ENCODE data around the gene GSPT1. TPM values are rescaled to one million over a fixed set of nuclear protein-coding genes. Genes with fewer than 3 reads are reported as not detected.
A peak's percentile ranks its signal among the peaks of the same experiment; 100 is the strongest.
"Not testable (repeated sequence)": the region's sequence is repeated elsewhere in the genome, so short reads cannot be mapped to it uniquely, and the experiment has no call there.

GSPT1 gene
- total and polyA plus RNA-seq, 2 experiments from 2014 or later = 126 to 146 TPM

DNA sequence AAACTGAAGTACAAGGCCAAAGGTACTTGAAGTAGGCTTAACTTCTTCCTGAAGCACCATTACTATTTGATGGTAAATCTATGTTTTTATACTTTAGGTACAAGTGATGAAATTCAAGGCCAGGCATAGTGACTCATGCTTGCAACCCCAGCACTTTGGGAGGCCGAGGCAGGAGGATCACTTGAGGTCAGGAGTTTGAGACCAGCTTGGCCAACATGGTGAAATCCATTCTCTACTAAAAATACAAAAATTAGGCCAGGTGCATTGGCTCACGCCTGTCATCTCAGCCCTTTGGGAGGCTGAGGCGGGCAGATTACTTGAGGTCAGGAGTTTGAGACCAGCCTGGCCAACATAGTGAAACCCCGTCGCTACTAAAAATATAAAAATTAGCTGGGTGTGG is 92.1 kb downstream of the GSPT1 start:
- H3K27me3 ChIP-seq (ENCODE audit: insufficient read depth); H3F3A ChIP-seq (replicated peaks; ENCODE audit: low read depth); ATAC-seq; H3K27me3 Mint-ChIP-seq (ENCODE audit: insufficient read depth, low read depth, poor library complexity); H3K27ac ChIP-seq (ENCODE audit: low read depth); H3K9me3 Mint-ChIP-seq; H3K27ac Mint-ChIP-seq; H2AFZ ChIP-seq; H3K79me2 ChIP-seq (replicated peaks; ENCODE audit: insufficient read depth); H3K4me3 ChIP-seq; H3K4me2 ChIP-seq; H3K9me2 ChIP-seq (ENCODE audit: insufficient read depth); H3K36me3 ChIP-seq (ENCODE audit: insufficient read depth); H3K4me1 Mint-ChIP-seq; H3K36me3 Mint-ChIP-seq (ENCODE audit: low read depth); DNase-seq (ENCODE audit: low spot score); H3K4me3 Mint-ChIP-seq; H3K4me1 ChIP-seq (ENCODE audit: insufficient read depth); H4K20me1 ChIP-seq (replicated peaks; ENCODE audit: insufficient read depth): not testable (repeated sequence)

DNA sequence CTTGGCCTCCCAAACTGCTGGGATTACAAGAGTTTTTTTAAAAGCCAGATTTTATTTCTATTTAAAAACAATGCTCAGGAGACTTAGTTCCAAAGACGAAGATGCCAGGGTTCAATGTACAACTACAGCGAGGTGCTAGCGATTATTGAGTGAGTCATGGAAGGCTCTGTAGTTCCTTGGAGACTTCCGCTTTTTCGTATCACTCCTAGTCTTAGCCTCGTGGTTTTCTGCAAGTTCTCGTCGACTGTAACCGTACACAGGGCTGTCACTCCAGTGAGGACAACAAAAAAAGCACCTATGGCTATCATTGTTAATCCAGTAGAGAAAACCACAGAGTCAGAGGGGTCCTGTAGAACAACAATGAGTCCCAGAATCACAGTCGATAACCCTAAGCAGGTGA is 96.0 kb downstream of the GSPT1 start:
- H3K36me3 Mint-ChIP-seq (ENCODE audit: low read depth) = no peaks in the 10 kb centered on the region
- no peak overlapping the region for H3K4me3 Mint-ChIP-seq
- H2AFZ ChIP-seq = peak overlapping the region; percentile 32; the same call in 1 of the 2 replicates
- no peaks in the 10 kb centered on the region for H3K27me3 ChIP-seq (ENCODE audit: insufficient read depth)
- H3K36me3 ChIP-seq (ENCODE audit: insufficient read depth) = no peaks in the 10 kb centered on the region
- no peak overlapping the region for H3K27ac ChIP-seq (ENCODE audit: low read depth)
- no peaks in the 10 kb centered on the region for H3K9me2 ChIP-seq (ENCODE audit: insufficient read depth)
- no peaks in the 10 kb centered on the region for H4K20me1 ChIP-seq (replicated peaks; ENCODE audit: insufficient read depth)
- H3K4me2 ChIP-seq = no peak overlapping the region
- TF ChIP-seq EZH2 (IDR thresholded peaks at IDR 0.05; ENCODE audit: low read depth, unreplicated experiment) (no peak), CREB1 (CRISPR knock-in tag; IDR thresholded peaks at IDR 0.05; ENCODE audit: low read depth) (no peak), ZNF114 (CRISPR knock-in tag; IDR thresholded peaks at IDR 0.05) (no peak), POLR2AphosphoS5 (IDR thresholded peaks at IDR 0.05; ENCODE audit: low read depth) (no peak)
- TF ChIP-seq, protein P1, sequence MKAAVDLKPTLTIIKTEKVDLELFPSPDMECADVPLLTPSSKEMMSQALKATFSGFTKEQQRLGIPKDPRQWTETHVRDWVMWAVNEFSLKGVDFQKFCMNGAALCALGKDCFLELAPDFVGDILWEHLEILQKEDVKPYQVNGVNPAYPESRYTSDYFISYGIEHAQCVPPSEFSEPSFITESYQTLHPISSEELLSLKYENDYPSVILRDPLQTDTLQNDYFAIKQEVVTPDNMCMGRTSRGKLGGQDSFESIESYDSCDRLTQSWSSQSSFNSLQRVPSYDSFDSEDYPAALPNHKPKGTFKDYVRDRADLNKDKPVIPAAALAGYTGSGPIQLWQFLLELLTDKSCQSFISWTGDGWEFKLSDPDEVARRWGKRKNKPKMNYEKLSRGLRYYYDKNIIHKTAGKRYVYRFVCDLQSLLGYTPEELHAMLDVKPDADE (IDR thresholded peaks at IDR 0.05) = no peak
- H3F3A ChIP-seq (replicated peaks; ENCODE audit: low read depth) = no peaks in the 10 kb centered on the region
- peaks cover 2% of the 10 kb centered on the region for H3K27me3 Mint-ChIP-seq (ENCODE audit: insufficient read depth, low read depth, poor library complexity)
- ATAC-seq = no peak
- no peak for DNase-seq (ENCODE audit: low spot score)
- H3K4me3 ChIP-seq = no peak overlapping the region
- H3K79me2 ChIP-seq (replicated peaks; ENCODE audit: insufficient read depth) = no peaks in the 10 kb centered on the region
- no peaks in the 10 kb centered on the region; the same call in 2 of the 3 replicates for H3K9me3 Mint-ChIP-seq
- no peak overlapping the region for H3K27ac Mint-ChIP-seq
- H3K4me1 ChIP-seq (ENCODE audit: insufficient read depth) = no peaks in the 10 kb centered on the region
- peaks cover 3% of the 10 kb centered on the region; the same call in 2 of the 3 replicates for H3K4me1 Mint-ChIP-seq

GRCh38 chr16:11818970-11819369 is 96.8 kb downstream of the GSPT1 start:
- H3K27me3 Mint-ChIP-seq (ENCODE audit: insufficient read depth, low read depth, poor library complexity); H3K79me2 ChIP-seq (replicated peaks; ENCODE audit: insufficient read depth); H3K4me1 ChIP-seq (ENCODE audit: insufficient read depth); DNase-seq (ENCODE audit: low spot score); ATAC-seq; H3F3A ChIP-seq (replicated peaks; ENCODE audit: low read depth); H3K36me3 Mint-ChIP-seq (ENCODE audit: low read depth); H3K27me3 ChIP-seq (ENCODE audit: insufficient read depth); H3K27ac Mint-ChIP-seq; H3K36me3 ChIP-seq (ENCODE audit: insufficient read depth); H3K4me3 ChIP-seq; H3K4me2 ChIP-seq; H3K4me3 Mint-ChIP-seq; H3K9me2 ChIP-seq (ENCODE audit: insufficient read depth); H3K27ac ChIP-seq (ENCODE audit: low read depth); H4K20me1 ChIP-seq (replicated peaks; ENCODE audit: insufficient read depth); H2AFZ ChIP-seq; H3K4me1 Mint-ChIP-seq; H3K9me3 Mint-ChIP-seq: not testable (repeated sequence)

Small RNA genes within 50 kb of the gene (small RNA-seq; reads per million reads assigned to genes)
- gene AC007216.5 (ENCODE audit: low replicate concordance) (not detected), gene COX6CP1 (ENCODE audit: low replicate concordance) (1.0 reads per million, percentile 62 among the genes with 10 or more reads in this experiment)

Other genes starting within 250 kb of the GSPT1 start
- gene SNN, start 247.5 kb downstream of the GSPT1 start, total RNA-seq (2014; rRNA removed; shearing (Covaris generic)) = 62.6 and 63.3 TPM in 2 replicates
- 19.0 and 20.5 TPM in 2 replicates for gene SNN, start 247.5 kb downstream of the GSPT1 start, polyA plus RNA-seq (2016; fragmentation: Nextera tagmentation; extraction: Ambion mirVana)
- gene TXNDC11, start 173.1 kb downstream of the GSPT1 start, total RNA-seq (2014; rRNA removed; shearing (Covaris generic)) = 12.0 and 12.5 TPM in 2 replicates
- 6.3 and 6.8 TPM in 2 replicates for gene TXNDC11, start 173.1 kb downstream of the GSPT1 start, polyA plus RNA-seq (2016; fragmentation: Nextera tagmentation; extraction: Ambion mirVana)
- gene ZC3H7A, start 118.7 kb downstream of the GSPT1 start, total RNA-seq (2014; rRNA removed; shearing (Covaris generic)) = 32.7 and 61.3 TPM in 2 replicates
- 42.2 and 49.8 TPM in 2 replicates for gene ZC3H7A, start 118.7 kb downstream of the GSPT1 start, polyA plus RNA-seq (2016; fragmentation: Nextera tagmentation; extraction: Ambion mirVana)
- gene RSL1D1, start 64.4 kb downstream of the GSPT1 start, total RNA-seq (2014; rRNA removed; shearing (Covaris generic)) = 298 and 349 TPM in 2 replicates
- gene RSL1D1, start 64.4 kb downstream of the GSPT1 start, polyA plus RNA-seq (2016; fragmentation: Nextera tagmentation; extraction: Ambion mirVana) = 370 and 495 TPM in 2 replicates
- gene NPIPB2, start 26.1 kb upstream of the GSPT1 start, total RNA-seq (2014; rRNA removed; shearing (Covaris generic)) = 6.8 and 33.1 TPM in 2 replicates
- 1.0 and 1.5 TPM in 2 replicates for gene NPIPB2, start 26.1 kb upstream of the GSPT1 start, polyA plus RNA-seq (2016; fragmentation: Nextera tagmentation; extraction: Ambion mirVana)
- gene TNFRSF17, start 49.3 kb upstream of the GSPT1 start, total RNA-seq (2014; rRNA removed; shearing (Covaris generic)) = not detected in 2 replicates
- 0.37 TPM in 1 of 2 replicates, not detected in the other for gene TNFRSF17, start 49.3 kb upstream of the GSPT1 start, polyA plus RNA-seq (2016; fragmentation: Nextera tagmentation; extraction: Ambion mirVana)
- 4.3 and 9.0 TPM in 2 replicates for gene SNX29, start 60.8 kb upstream of the GSPT1 start, total RNA-seq (2014; rRNA removed; shearing (Covaris generic))
- gene SNX29, start 60.8 kb upstream of the GSPT1 start, polyA plus RNA-seq (2016; fragmentation: Nextera tagmentation; extraction: Ambion mirVana) = 12.9 and 13.2 TPM in 2 replicates